ENCODE results near the gene PRC1. TPM values are rescaled to one million over a fixed set of nuclear protein-coding genes. Genes with fewer than 3 reads are reported as not detected.
A peak's percentile ranks its signal among the peaks of the same experiment; 100 is the strongest.
"Not testable (repeated sequence)": the region's sequence is repeated elsewhere in the genome, so short reads cannot be mapped to it uniquely, and the experiment has no call there.

The PRC1 gene
- total and polyA plus RNA-seq, 4 donors, result 3.5 to 8.1 (median 6.9) TPM

GRCh38 chr15:90930861-90931574 is 63.3 kb downstream of the PRC1 start:
- 70 to 75% methylated on average over 15 of the region's 15 CpGs for WGBS, 2 donors
- no peak overlapping the region for H3K4me3 ChIP-seq (ENCODE audit: low read length in 2 of 2)
- H3K27me3 ChIP-seq (ENCODE audit: control insufficient read depth in 1 of 2, insufficient read depth in 2 of 2, low read length in 1 of 2), result no peaks in the 10 kb centered on the region
- no peaks in the 10 kb centered on the region for H3K36me3 ChIP-seq (ENCODE audit: control insufficient read depth in 1 of 2, insufficient read depth in 2 of 2, low read length in 1 of 2)
- no peaks in the 10 kb centered on the region for H3K9me3 ChIP-seq (ENCODE audit: control insufficient read depth, low read length)
- intact Hi-C loops (cut with DNase I), result loop anchor here in 1 of 2 donors (2.0 kb wide), 1 partner anchor 28 kb away; the partner anchor contains the start of gene MAN2A2
- peak overlapping the region in 1 of 2 donors; percentile 7 for H3K27ac ChIP-seq (ENCODE audit: low read depth in 1 of 2, low read length in 2 of 2)
- ATAC-seq (ENCODE audit: low FRiP score) (no peak), DNase-seq (no peak)
- peaks cover 0 to 2% of the 10 kb centered on the region in 2 donors for H3K4me1 ChIP-seq (ENCODE audit: control insufficient read depth in 1 of 2, insufficient read depth in 2 of 2, low read length in 2 of 2)

- Histone ChIP-seq H3K4me3 (ENCODE audit: low read length in 2 of 2) (peak overlapping the region; percentile 35 to 44), H3K4me1 (ENCODE audit: control insufficient read depth in 1 of 2, insufficient read depth in 2 of 2, low read length in 2 of 2) (no peaks in the 10 kb centered on the region), H3K36me3 (ENCODE audit: control insufficient read depth in 1 of 2, insufficient read depth in 2 of 2, low read length in 1 of 2) (no peaks in the 10 kb centered on the region), H3K27me3 (ENCODE audit: control insufficient read depth in 1 of 2, insufficient read depth in 2 of 2, low read length in 1 of 2) (no peaks in the 10 kb centered on the region), H3K9me3 (ENCODE audit: control insufficient read depth, low read length) (no peaks in the 10 kb centered on the region), H3K27ac (ENCODE audit: low read depth in 1 of 2, low read length in 2 of 2) (peak overlapping the region in 1 of 2 donors; percentile 62)
- ATAC-seq (ENCODE audit: low FRiP score) (no peak), DNase-seq (no peak)
- intact Hi-C loops (cut with DNase I), result loop anchor here (1.0 to 2.0 kb wide), 2 partner anchors 26 to 27 kb away; partner anchors contain the start of gene MAN2A2 (in 2 of the 2)
- WGBS, 2 donors, result 48 to 51% methylated on average over 21 of the region's 21 CpGs
Measured at GRCh38 chr15:90929246-90930019, 64.9 kb downstream of the PRC1 start.

GRCh38 chr15:90928106-90928505 is 66.2 kb downstream of the PRC1 start:
- intact Hi-C loops (cut with DNase I), result not testable (repeated sequence)

GRCh38 chr15:90926766-90927165 is 67.6 kb downstream of the PRC1 start:
- H3K27me3 ChIP-seq (ENCODE audit: control insufficient read depth in 1 of 2, insufficient read depth in 2 of 2, low read length in 1 of 2); H3K4me3 ChIP-seq (ENCODE audit: low read length in 2 of 2); H3K4me1 ChIP-seq (ENCODE audit: control insufficient read depth in 1 of 2, insufficient read depth in 2 of 2, low read length in 2 of 2); H3K36me3 ChIP-seq (ENCODE audit: control insufficient read depth in 1 of 2, insufficient read depth in 2 of 2, low read length in 1 of 2); intact Hi-C loops (cut with DNase I); H3K9me3 ChIP-seq (ENCODE audit: control insufficient read depth, low read length); H3K27ac ChIP-seq (ENCODE audit: low read depth in 1 of 2, low read length in 2 of 2); ATAC-seq (ENCODE audit: low FRiP score); DNase-seq: not testable (repeated sequence)
- 88 to 90% methylated on average over 10 of the region's 10 CpGs for WGBS, 2 donors

More at GRCh38 chr15:90928106-90928505, 66.2 kb downstream of the PRC1 start:
- ATAC-seq (ENCODE audit: low FRiP score); H3K27ac ChIP-seq (ENCODE audit: low read depth in 1 of 2, low read length in 2 of 2); DNase-seq; H3K27me3 ChIP-seq (ENCODE audit: control insufficient read depth in 1 of 2, insufficient read depth in 2 of 2, low read length in 1 of 2); H3K9me3 ChIP-seq (ENCODE audit: control insufficient read depth, low read length); H3K36me3 ChIP-seq (ENCODE audit: control insufficient read depth in 1 of 2, insufficient read depth in 2 of 2, low read length in 1 of 2); H3K4me3 ChIP-seq (ENCODE audit: low read length in 2 of 2); H3K4me1 ChIP-seq (ENCODE audit: control insufficient read depth in 1 of 2, insufficient read depth in 2 of 2, low read length in 2 of 2): not testable (repeated sequence)
- WGBS, 2 donors, result 94 to 99% methylated on average over 7 of the region's 7 CpGs

GRCh38 chr15:90924375-90924774 is 70.0 kb downstream of the PRC1 start:
- Histone ChIP-seq H3K27ac (ENCODE audit: low read depth in 1 of 2, low read length in 2 of 2) (no peak overlapping the region), H3K27me3 (ENCODE audit: control insufficient read depth in 1 of 2, insufficient read depth in 2 of 2, low read length in 1 of 2) (no peaks in the 10 kb centered on the region), H3K4me1 (ENCODE audit: control insufficient read depth in 1 of 2, insufficient read depth in 2 of 2, low read length in 2 of 2) (no peaks in the 10 kb centered on the region), H3K36me3 (ENCODE audit: control insufficient read depth in 1 of 2, insufficient read depth in 2 of 2, low read length in 1 of 2) (peaks cover 0 to 5% of the 10 kb centered on the region in 2 donors), H3K4me3 (ENCODE audit: low read length in 2 of 2) (no peak overlapping the region), H3K9me3 (ENCODE audit: control insufficient read depth, low read length) (no peaks in the 10 kb centered on the region)
- ATAC-seq (ENCODE audit: low FRiP score) (no peak), DNase-seq (no peak)
- WGBS, 2 donors, result 86 to 87% methylated on average over 5 of the region's 5 CpGs
- intact Hi-C loops (cut with DNase I), result no loop called here

GRCh38 chr15:90922712-90923322 is 71.5 kb downstream of the PRC1 start:
- H3K36me3 ChIP-seq (ENCODE audit: control insufficient read depth in 1 of 2, insufficient read depth in 2 of 2, low read length in 1 of 2), result peaks cover 0 to 12% of the 10 kb centered on the region in 2 donors
- intact Hi-C loops (cut with DNase I); H3K4me1 ChIP-seq (ENCODE audit: control insufficient read depth in 1 of 2, insufficient read depth in 2 of 2, low read length in 2 of 2); H3K9me3 ChIP-seq (ENCODE audit: control insufficient read depth, low read length); H3K27me3 ChIP-seq (ENCODE audit: control insufficient read depth in 1 of 2, insufficient read depth in 2 of 2, low read length in 1 of 2); H3K27ac ChIP-seq (ENCODE audit: low read depth in 1 of 2, low read length in 2 of 2); H3K4me3 ChIP-seq (ENCODE audit: low read length in 2 of 2); DNase-seq; ATAC-seq (ENCODE audit: low FRiP score): not testable (repeated sequence)
- 91 to 94% methylated on average over 7 of the region's 7 CpGs for WGBS, 2 donors

- Histone ChIP-seq H3K27ac (ENCODE audit: low read depth in 1 of 2, low read length in 2 of 2) (no peak overlapping the region), H3K4me1 (ENCODE audit: control insufficient read depth in 1 of 2, insufficient read depth in 2 of 2, low read length in 2 of 2) (no peaks in the 10 kb centered on the region), H3K36me3 (ENCODE audit: control insufficient read depth in 1 of 2, insufficient read depth in 2 of 2, low read length in 1 of 2) (peaks cover 0 to 14% of the 10 kb centered on the region in 2 donors), H3K27me3 (ENCODE audit: control insufficient read depth in 1 of 2, insufficient read depth in 2 of 2, low read length in 1 of 2) (no peaks in the 10 kb centered on the region), H3K9me3 (ENCODE audit: control insufficient read depth, low read length) (no peaks in the 10 kb centered on the region), H3K4me3 (ENCODE audit: low read length in 2 of 2) (no peak overlapping the region)
- WGBS, 2 donors, result 86% methylated on average over 4 of the region's 4 CpGs
- intact Hi-C loops (cut with DNase I), result no loop called here
- DNase-seq, result no peak
- no peak for ATAC-seq (ENCODE audit: low FRiP score)
Measured at GRCh38 chr15:90921887-90922286, 72.4 kb downstream of the PRC1 start.

GRCh38 chr15:90918835-90919234 is 75.5 kb downstream of the PRC1 start:
- no peak for ATAC-seq (ENCODE audit: low FRiP score)
- 88 to 95% methylated on average over 6 of the region's 6 CpGs for WGBS, 2 donors
- no peak for DNase-seq
- intact Hi-C loops (cut with DNase I), result no loop called here
- no peaks in the 10 kb centered on the region for H3K9me3 ChIP-seq (ENCODE audit: control insufficient read depth, low read length)
- no peak overlapping the region for H3K4me3 ChIP-seq (ENCODE audit: low read length in 2 of 2)
- no peaks in the 10 kb centered on the region for H3K4me1 ChIP-seq (ENCODE audit: control insufficient read depth in 1 of 2, insufficient read depth in 2 of 2, low read length in 2 of 2)
- H3K27me3 ChIP-seq (ENCODE audit: control insufficient read depth in 1 of 2, insufficient read depth in 2 of 2, low read length in 1 of 2), result no peaks in the 10 kb centered on the region
- H3K27ac ChIP-seq (ENCODE audit: low read depth in 1 of 2, low read length in 2 of 2), result no peak overlapping the region
- H3K36me3 ChIP-seq (ENCODE audit: control insufficient read depth in 1 of 2, insufficient read depth in 2 of 2, low read length in 1 of 2), result peaks cover 0 to 14% of the 10 kb centered on the region in 2 donors
